GM12891 (cell line): Measurements from ENCODE around the gene SBK1.

ENCODE experiments used
- POLR2A ChIP-seq: IDR thresholded peaks from 2 replicates; pipeline ENCODE4 v1.6.1; 2011; ENCODE audit warnings: low read depth, low read length, control low read depth
- POLR2AphosphoS5 ChIP-seq: IDR thresholded peaks from 2 replicates; pipeline ENCODE4 v1.6.1; 2011; ENCODE audit warnings: low read depth, low read length, control low read depth
- POU2F2 ChIP-seq: IDR thresholded peaks from 2 replicates; pipeline ENCODE4 v1.6.1; 2011; ENCODE audit warnings: low read depth, mild to moderate bottlenecking, control low read depth, low read length, moderate library complexity
- SPI1 ChIP-seq: IDR thresholded peaks from 2 replicates; pipeline ENCODE4 v1.6.1; 2011; ENCODE audit warnings: low read depth, low read length, control low read depth
- TAF1 ChIP-seq: IDR thresholded peaks from 2 replicates; pipeline ENCODE4 v1.6.1; 2011; ENCODE audit warnings: low read depth, low read length, control low read depth

DNA sequence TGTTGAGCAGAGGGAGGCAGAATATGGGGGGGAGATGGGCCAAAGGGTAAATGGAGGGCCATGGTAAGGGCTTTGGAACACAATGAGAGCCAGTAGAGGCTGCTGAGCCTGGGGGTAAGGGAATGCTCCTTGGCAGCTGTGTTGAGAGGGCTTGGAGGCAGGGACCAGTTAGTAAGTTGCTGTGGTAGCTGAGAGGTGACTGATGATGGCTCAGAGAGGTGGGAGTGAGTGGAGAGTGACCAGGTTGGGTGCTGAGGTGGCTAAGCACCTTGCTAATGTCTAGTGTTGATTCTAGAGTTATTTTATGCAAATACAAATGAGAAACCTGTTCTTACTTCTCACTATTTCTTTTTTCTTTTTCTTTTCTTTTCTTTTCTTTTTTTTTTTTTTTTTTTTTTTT is 10.8 kb downstream of the SBK1 start:
- TF ChIP-seq POLR2A = no peak
- no peak for TF ChIP-seq POLR2AphosphoS5
- no peak for TF ChIP-seq SPI1
- TF ChIP-seq TAF1 = no peak
- no peak for TF ChIP-seq POU2F2
